Measurements from ENCODE around the gene ONECUT3. TPM values are rescaled to one million over a fixed set of nuclear protein-coding genes. Genes with fewer than 3 reads are reported as not detected.

The ONECUT3 gene
- total and polyA plus RNA-seq, 2 donors (not counting 3 experiments of a cell fraction or from before 2014, with no cell fraction given): not detected

DNA sequence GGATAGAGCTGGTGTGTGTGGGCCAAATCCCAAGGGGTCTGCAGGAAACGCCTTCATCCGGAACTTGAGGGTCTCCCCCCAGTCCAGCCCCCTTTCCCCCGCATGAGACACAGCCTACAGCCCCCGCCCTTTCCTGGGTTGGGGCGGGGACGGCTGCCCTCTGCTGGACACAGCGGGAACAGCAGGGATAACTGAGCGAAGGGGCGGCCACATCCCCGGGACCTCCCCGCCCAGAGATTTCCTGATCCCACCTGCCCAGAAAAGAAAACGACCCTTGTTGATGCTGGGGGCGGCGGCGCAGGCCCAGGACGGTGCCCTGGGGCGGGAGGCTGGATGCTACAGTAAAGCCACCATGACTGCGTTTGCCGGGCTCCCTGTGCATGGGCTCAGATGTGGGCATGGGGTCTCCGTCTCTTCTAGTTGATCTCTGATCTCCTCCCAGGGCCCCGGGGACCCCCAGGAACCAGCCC is 14.2 kb downstream of the ONECUT3 start:
- Histone ChIP-seq H3K4me2 (ENCODE audit: insufficient read depth, low read length) (no peak overlapping the region), H3K4me3 (replicated peaks in 1 of 3; ENCODE audit: insufficient read depth in 1 of 3, low read depth in 1 of 3, low read length in 3 of 3) (no peak overlapping the region), H3K4me1 (ENCODE audit: control insufficient read depth, extremely low read depth, insufficient read depth, low read length) (no peaks in the 10 kb centered on the region), H3K9me1 (replicated peaks; ENCODE audit: control insufficient read depth, extremely low read depth, insufficient read depth, low read length) (no peaks in the 10 kb centered on the region), H3K36me3 (ENCODE audit: control insufficient read depth in 2 of 2, extremely low read depth in 1 of 2, insufficient read depth in 2 of 2, low read length in 2 of 2) (no peaks in the 10 kb centered on the region), H3K9ac (replicated peaks; ENCODE audit: extremely low read depth, insufficient read depth, low read length) (no peak overlapping the region), H3K9me3 (replicated peaks; ENCODE audit: control insufficient read depth, insufficient read depth, low read length) (no peaks in the 10 kb centered on the region), H3K79me2 (ENCODE audit: control insufficient read depth, insufficient read depth, low read length) (no peaks in the 10 kb centered on the region), H3K27ac (ENCODE audit: insufficient read depth, low read depth, low read length) (no peak overlapping the region), H2AFZ (ENCODE audit: low read depth, low read length) (no peak overlapping the region), H3K27me3 (ENCODE audit: control insufficient read depth in 2 of 2, insufficient read depth in 2 of 2, low read length in 2 of 2) (peaks cover 43% of the 10 kb centered on the region in 2 experiments), H4K20me1 (replicated peaks; ENCODE audit: control insufficient read depth, extremely low read depth, insufficient read depth, low read length) (no peaks in the 10 kb centered on the region)
- intact Hi-C loops (cut with micrococcal nuclease) (loop anchor here (1.0 to 5.0 kb wide), 4 partner anchors 95 to 221 kb away; partner anchors contain the start of gene UQCR11), dilution Hi-C loops (cut with MboI; ENCODE audit: extremely low pct_ligation_motif_present, low sequenced_read_pairs) (no loop called here)
- no TSS peak for BruUV-seq (replicated peaks)
- DNase-seq (ENCODE audit: low read depth, low spot score): peak; percentile 24
- TF ChIP-seq MYC (IDR thresholded peaks at IDR 0.05; ENCODE audit: low read depth, low read length) (no peak), EZH2 (IDR thresholded peaks at IDR 0.05; ENCODE audit: borderline replicate concordance, low read depth, low read length, severe bottlenecking) (no peak)
- TF ChIP-seq, protein P1, sequence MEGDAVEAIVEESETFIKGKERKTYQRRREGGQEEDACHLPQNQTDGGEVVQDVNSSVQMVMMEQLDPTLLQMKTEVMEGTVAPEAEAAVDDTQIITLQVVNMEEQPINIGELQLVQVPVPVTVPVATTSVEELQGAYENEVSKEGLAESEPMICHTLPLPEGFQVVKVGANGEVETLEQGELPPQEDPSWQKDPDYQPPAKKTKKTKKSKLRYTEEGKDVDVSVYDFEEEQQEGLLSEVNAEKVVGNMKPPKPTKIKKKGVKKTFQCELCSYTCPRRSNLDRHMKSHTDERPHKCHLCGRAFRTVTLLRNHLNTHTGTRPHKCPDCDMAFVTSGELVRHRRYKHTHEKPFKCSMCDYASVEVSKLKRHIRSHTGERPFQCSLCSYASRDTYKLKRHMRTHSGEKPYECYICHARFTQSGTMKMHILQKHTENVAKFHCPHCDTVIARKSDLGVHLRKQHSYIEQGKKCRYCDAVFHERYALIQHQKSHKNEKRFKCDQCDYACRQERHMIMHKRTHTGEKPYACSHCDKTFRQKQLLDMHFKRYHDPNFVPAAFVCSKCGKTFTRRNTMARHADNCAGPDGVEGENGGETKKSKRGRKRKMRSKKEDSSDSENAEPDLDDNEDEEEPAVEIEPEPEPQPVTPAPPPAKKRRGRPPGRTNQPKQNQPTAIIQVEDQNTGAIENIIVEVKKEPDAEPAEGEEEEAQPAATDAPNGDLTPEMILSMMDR (IDR thresholded peaks at IDR 0.05; ENCODE audit: extremely low read depth in 1 of 2, insufficient read depth in 1 of 2, low read depth in 1 of 2, low read length in 2 of 2): peak; percentile 88 to 95
- ChIA-PET POLR2A (no interaction called here), CTCF (interaction anchor here (1.0 to 4.4 kb wide), 21 partner anchors 11 to 221 kb away, joined by 3 to 106 read pairs (median 6); no protein-coding TSS in a partner anchor)
- peak; percentile 71 for FAIRE-seq

GRCh38 chr19:1768248-1768647 is 14.9 kb downstream of the ONECUT3 start:
- Histone ChIP-seq H3K36me3 (ENCODE audit: control insufficient read depth in 2 of 2, extremely low read depth in 1 of 2, insufficient read depth in 2 of 2, low read length in 2 of 2) (no peaks in the 10 kb centered on the region), H4K20me1 (replicated peaks; ENCODE audit: control insufficient read depth, extremely low read depth, insufficient read depth, low read length) (no peaks in the 10 kb centered on the region), H3K79me2 (ENCODE audit: control insufficient read depth, insufficient read depth, low read length) (no peaks in the 10 kb centered on the region), H3K27ac (ENCODE audit: insufficient read depth, low read depth, low read length) (no peak overlapping the region), H3K27me3 (ENCODE audit: control insufficient read depth in 2 of 2, insufficient read depth in 2 of 2, low read length in 2 of 2) (peaks cover 38 to 39% of the 10 kb centered on the region in 2 experiments), H3K9me3 (replicated peaks; ENCODE audit: control insufficient read depth, insufficient read depth, low read length) (no peaks in the 10 kb centered on the region), H3K9ac (replicated peaks; ENCODE audit: extremely low read depth, insufficient read depth, low read length) (no peak overlapping the region), H3K4me1 (ENCODE audit: control insufficient read depth, extremely low read depth, insufficient read depth, low read length) (no peaks in the 10 kb centered on the region), H3K4me2 (ENCODE audit: insufficient read depth, low read length) (no peak overlapping the region), H2AFZ (ENCODE audit: low read depth, low read length) (no peak overlapping the region), H3K4me3 (replicated peaks in 1 of 3; ENCODE audit: insufficient read depth in 1 of 3, low read depth in 1 of 3, low read length in 3 of 3) (no peak overlapping the region), H3K9me1 (replicated peaks; ENCODE audit: control insufficient read depth, extremely low read depth, insufficient read depth, low read length) (no peaks in the 10 kb centered on the region)
- CTCF ChIA-PET: interaction anchor here (0.7 to 4.4 kb wide), 21 partner anchors 10 to 303 kb away, joined by 3 to 106 read pairs (median 5); no protein-coding TSS in a partner anchor
- no TSS peak for BruUV-seq (replicated peaks)
- TF ChIP-seq, protein P1 (IDR thresholded peaks at IDR 0.05; ENCODE audit: extremely low read depth in 1 of 2, insufficient read depth in 1 of 2, low read depth in 1 of 2, low read length in 2 of 2): peak; percentile 18 to 37
- no peak for TF ChIP-seq POLR2AphosphoS5 (IDR thresholded peaks at IDR 0.05; ENCODE audit: insufficient read depth, low read depth, low read length)
- TF ChIP-seq MYC (IDR thresholded peaks at IDR 0.05; ENCODE audit: low read depth, low read length): no peak
- intact Hi-C loops (cut with micrococcal nuclease) (loop anchor here (5.0 kb wide), 1 partner anchor 146 kb away; no protein-coding TSS in a partner anchor), dilution Hi-C loops (cut with MboI; ENCODE audit: extremely low pct_ligation_motif_present, low sequenced_read_pairs) (no loop called here)
- DNase-seq (ENCODE audit: low read depth, low spot score) (no peak), FAIRE-seq (no peak)
- POLR2A ChIA-PET: no interaction called here
